ENCODE data around the gene MRTFA.
A peak's percentile ranks its signal among the peaks of the same experiment; 100 is the strongest.

MRTFA gene

DNA sequence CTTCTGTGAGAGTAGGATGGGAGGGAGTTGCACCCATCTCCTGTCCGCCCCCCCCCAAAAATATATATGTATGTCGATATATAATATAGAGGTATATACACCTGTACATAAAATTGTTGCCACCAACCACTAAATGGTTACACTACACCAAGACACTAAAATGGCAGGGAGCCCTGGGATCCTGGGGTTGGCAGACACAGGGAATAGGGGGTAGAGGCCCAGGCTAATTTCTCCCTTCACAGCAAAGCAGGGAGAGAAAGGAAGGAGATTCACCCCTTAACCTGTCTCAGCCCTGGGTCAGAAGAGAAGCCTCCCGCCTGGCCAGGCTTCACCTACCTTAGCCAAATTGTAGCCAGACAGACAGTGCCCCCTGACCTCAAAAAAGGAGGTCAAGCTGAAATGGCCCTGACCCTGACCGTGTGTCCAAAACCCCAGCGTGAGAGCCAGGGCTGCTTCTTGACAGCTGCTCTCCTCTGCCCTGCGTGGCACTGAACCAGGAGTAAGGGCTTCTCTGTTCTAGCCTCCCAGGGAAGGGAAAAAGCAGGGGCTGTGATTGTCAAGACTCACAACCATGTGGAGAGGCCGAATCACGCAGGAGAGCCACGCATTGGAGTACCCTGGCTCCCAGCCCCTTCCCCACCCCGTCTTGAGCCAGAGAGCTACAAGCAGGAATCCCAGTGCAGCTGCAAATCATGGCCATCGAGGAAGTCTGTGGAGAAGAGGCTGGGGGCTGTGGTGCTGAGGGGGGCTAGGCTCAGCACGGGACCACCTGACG, 225.6 kb downstream of the MRTFA start:
- DNase-seq (ENCODE audit: low read depth) = no peak

DNA sequence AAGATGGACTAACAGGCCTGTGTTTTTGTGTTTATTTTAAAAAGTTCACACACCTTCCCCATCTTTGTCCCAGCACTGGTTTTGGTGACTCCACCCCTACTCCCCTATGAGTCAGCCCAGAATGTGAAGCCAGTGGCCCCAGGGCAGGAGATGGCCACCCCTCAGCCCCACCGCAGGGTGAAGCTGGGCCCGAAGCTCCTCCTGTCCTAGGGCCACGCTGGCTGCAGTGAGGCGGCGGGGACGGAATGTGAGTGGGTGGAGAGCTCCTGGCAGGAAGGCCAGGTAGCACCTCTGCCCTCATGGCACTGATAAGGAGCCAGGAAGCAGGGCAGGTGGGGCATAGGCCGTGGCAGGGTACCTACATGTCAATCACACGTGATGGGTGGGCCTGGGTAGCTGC, 226.2 kb downstream of the MRTFA start:
- DNase-seq (ENCODE audit: low read depth) = no peak

DNA sequence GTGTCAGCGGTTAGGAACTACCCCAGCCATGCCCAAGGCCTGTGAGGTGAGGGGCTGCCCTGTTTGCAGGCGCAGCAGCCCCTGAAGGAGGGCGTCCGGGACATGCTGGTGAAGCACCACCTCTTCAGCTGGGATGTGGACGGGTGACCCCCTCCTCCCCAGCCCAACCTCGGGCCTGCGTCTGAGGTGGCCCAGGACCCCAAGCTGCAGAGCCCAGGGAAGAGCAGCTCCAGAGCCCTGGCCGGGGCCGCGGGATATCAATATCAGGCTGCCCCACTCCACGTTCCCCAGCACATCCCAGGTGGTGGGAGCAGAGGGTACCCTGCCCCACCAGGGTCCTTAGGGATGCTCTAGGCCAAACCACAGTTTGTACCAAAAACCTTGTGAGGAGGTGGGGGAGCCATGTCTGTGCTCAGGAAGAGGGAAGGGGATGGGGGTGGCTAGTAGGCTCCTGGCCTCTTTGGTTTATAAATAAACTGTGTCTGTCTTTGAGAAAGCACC, 226.9 kb downstream of the MRTFA start:
- DNase-seq (ENCODE audit: low read depth) = no peak

DNA sequence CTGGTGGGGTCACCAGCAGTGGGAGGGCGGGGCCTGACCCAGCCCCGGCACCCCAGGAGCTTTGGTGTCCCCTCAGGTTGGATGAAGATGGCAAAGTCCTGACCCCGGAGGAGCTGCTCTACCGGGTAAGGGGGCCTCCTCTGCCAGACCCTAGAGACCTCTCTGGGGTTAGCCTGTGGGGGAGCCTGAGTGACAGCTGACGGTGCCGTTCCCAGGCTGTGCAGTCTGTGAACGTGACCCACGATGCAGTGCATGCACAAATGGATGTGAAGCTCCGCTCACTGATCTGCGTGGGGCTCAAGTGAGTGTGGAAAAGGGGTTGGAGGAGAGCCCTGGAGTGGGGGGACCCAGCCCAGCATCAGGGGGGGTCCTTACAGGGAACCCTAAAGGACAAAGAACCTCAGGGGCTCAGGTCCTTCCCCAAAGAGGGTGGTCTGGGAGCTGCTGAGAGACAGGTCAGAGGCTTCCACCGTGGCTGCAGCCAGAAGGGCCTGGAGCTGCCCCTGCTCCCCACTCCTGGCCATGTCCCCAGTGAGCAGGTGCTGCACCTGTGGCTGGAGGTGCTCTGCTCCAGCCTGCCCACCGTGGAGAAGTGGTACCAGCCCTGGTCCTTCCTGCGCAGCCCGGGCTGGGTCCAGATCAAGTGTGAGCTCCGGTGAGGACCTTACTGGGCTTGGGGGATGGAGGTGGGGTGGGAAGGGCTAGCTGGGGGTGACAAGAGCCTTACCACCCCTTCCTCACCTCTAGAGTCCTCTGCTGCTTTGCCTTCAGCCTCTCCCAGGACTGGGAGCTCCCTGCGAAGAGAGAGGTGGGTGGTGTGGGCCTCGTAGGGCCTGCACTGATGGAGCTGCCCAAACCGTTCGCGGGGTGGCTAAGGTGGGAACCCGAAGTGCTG, 227.6 kb downstream of the MRTFA start:
- DNase-seq (ENCODE audit: low read depth) = no peak

DNA sequence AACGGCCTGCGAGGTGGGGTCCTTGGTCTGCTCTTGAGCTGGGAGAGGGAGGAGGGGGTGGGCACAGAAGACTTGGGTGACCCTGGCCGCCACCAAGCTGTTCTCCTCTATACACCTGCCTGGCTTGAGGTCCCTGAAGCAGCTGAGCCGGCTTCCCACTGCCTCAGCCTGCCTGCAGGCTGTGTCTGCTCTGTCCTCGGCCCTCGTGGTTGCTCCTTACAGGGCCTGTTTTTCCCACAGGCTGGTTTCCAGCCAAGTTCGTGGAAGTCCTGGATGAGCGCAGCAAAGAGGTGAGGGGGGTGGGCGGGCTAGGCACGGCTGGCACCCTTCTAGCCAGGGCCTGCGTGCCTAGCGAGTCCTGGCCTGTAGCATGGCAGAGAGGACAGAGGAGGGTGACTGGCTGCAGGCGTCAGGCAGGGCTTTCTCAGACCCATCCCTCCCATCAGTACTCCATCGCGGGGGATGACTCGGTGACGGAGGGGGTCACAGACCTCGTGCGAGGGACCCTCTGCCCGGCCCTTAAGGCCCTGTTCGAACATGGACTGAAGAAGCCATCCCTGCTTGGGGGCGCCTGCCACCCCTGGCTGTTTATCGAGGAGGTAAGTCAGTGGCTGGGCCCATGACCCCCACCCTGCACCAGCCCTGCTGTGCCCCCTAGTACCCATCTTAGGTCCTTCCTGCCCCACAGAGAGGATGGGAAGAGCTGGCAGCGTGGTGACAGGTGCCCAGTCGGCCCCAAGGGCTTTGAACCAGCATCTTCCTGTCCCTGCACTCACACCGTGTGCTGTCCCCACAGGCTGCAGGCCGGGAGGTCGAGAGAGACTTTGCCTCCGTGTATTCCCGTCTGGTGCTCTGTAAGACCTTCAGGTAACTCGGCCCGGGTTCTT, 228.4 kb downstream of the MRTFA start:
- no peak for DNase-seq (ENCODE audit: low read depth)

DNA sequence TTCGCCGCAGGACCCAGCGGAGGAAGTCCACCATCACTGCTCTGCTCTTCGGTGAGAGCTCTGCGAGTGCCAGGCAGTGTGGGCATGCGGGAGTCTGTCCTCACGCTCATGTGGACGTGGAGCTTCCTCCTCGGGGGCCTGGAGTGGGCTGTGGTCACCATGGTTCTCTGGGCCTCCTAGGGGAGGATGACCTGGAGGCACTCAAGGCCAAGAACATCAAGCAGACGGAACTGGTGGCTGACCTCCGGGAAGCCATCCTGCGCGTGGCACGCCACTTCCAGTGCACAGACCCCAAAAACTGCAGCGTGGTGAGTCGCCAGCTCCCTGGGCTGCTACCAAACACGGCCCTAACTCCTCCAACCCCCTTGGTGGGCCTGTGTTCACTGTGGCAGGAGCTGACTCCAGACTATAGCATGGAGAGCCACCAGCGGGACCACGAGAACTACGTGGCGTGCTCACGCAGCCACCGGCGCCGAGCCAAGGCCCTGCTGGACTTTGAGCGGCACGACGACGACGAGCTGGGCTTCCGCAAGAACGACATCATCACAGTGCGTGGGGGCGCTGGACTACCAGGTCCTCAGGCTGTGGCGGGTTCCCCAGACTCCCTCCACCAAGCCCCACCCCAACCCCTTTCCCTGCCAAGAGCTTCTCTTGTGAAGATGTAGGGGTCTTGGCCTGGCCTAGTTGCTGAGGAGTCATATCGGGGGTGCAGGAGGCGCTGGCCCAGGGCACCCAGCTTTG, 229.3 kb downstream of the MRTFA start:
- no peak for DNase-seq (ENCODE audit: low read depth)

DNA sequence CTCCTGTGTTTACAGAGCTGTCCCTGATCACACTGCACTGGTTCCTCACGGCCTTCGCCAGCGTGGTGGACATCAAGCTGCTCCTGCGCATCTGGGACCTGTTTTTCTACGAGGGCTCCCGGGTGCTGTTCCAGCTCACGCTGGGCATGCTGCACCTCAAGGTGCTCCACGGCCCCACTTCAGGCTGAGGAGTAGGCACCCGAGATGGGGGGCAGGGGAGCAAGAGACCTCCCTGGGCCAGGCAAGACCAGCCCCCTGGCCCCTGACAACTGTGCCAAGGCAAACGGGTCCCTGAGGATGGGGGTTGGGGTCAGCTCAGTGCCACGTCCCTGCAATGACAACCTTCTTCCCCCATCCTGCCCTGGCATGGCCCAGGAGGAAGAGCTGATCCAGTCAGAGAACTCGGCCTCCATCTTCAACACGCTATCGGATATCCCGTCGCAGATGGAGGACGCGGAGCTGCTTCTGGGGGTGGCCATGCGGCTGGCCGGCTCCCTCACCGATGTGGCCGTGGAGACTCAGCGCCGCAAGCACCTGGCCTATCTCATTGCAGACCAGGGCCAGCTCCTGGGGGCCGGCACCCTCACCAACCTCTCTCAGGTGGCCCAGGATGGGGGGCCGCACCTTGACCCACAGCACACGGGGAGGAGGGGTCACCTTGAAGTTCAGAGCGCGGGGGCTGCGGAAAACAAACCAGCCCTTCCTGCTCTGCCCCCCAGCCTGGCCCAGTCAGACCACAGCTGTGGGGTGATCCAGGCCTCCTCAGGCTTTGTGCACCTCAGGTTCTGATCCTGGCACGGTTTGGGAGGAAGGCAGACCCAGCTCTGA, 230.2 kb downstream of the MRTFA start:
- DNase-seq (ENCODE audit: low read depth) = no peak

DNA sequence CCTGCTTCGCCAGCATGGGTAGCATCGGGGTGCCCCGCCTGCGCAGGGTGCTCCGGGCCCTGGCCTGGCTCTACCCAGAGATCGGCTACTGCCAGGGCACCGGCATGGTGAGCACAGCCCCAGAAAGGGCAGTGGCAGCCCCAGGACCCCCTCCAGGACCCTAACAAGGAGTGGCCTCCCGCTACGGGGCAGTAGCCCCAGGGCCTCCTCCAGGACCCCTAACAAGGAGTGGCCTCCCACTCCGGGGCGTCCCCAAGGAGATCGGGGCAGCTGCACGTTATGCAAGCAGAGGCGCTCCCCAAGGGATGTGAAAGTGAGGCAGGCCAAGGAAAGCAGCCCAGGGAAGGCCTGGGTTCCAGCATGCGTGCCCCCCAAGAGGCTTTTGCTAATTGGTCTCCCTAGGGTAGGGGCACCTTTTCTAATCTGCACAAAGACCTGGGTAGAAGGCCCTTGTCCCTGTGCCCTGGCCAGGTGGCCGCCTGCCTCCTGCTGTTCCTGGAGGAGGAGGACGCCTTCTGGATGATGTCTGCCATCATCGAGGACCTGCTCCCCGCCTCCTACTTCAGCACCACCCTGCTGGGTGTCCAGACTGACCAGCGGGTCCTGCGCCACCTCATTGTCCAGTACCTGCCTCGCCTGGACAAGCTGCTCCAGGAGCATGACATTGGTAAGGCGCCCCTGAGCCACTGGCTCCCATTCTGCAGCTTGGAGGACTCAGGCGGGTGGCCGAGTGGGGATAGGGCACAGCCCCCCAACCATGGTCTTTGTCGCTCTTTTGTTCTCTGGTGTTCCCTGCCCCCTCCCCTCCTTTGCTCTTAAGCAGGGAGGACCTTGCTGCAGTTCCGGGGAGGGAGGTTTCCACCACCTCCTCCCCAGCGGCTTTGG, 231.1 kb downstream of the MRTFA start:
- DNase-seq (ENCODE audit: low read depth) = no peak

DNA sequence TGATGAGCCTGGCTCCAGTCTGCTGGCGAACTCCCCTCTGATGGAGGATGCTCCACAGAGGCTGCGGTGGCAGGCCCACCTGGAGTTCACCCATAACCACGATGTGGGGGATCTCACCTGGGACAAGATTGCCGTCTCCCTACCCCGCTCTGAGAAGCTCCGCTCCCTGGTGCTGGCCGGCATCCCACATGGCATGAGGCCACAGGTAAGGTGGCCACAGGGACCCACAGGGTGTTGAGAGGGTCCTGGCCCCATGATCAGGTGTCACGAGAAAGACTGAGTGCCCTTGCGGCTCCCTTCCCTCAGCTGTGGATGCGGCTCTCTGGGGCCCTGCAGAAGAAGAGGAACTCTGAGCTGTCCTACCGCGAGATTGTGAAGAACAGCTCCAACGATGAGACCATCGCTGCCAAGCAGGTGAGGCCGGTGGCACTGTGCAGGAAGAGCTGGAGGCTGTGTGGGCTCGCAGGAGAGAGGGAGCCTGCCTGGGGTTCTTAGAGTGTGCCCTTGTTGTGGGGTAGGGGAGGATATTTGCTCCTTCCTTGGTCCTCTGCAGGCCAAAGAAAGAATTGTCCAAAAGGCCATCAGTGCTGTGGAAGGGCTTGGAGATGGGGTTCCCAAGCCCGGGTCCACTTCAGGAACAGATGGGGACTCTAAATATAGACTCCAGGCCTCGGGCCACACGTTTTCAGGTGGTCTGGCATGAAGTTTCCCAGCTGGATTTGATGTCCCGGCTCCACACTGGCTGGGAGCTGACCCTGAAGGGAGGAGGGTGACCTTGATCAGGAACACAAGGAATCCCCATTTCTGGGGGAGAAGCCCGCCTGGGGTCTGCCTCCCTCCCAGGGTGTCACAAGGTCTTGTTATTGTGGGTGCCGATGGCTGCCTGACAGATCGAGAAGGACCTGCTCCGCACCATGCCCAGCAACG, 232.0 kb downstream of the MRTFA start:
- DNase-seq (ENCODE audit: low read depth) = no peak

DNA sequence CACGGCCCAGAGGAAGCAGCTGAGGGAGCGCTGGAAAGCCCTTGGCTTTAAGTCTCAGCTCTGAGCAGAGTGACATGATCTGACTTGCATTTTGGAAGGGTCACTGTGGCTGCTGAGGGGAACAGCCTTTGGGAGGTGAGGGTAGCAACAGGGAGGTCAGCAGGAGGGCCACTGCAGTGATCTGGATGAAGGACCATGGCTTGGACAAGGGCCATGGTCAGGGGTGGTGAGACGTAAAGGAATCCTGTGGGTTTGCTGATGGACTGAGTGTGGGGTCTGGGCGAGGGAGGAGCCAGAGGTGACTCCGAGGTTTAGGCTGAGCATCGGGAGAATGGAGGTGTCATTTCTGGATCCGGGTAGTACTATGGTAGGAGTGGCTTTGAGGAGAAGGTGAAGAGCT, 232.9 kb downstream of the MRTFA start:
- no peak for DNase-seq (ENCODE audit: low read depth)

DNA sequence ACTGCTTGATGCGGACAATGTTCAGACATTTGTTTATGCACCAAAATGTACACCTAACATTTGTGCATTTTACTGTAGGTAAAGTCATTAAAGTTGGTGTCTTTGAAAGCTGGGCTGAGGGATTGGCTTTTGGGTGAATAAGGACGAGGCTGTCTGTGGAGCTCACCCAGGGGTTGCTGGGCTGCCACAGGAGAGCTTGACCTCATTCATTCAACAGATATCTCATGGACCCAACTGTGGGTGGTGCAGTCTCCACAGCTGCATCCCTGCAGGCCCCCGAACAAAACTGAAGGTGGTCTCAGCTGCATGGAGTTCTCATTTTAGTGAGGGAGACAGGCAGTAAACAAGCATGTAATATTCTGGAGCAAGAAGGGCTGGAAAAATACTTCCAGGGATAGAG, 233.4 kb downstream of the MRTFA start:
- DNase-seq (ENCODE audit: low read depth) = no peak

DNA sequence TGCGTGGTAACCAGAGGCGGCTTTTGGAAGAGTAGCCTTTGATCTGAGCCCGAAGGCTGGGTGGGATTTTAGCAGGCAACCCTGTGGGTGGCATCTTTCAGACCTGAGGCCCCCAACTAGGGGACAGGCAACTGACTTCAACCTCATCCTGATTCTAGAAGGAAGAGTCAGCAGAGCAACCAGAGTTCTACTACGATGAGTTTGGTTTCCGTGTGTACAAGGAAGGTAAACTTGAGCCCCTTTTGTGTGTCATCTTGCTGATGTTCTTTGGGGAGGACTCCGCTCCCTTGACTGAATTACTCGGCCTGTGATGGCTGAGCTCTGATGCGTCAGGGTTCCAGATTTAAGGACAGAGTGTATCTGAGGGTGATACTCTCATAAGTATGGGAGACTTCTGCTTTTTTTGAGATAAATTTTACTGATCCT, 234.5 kb downstream of the MRTFA start:
- DNase-seq (ENCODE audit: low read depth) = no peak

DNA sequence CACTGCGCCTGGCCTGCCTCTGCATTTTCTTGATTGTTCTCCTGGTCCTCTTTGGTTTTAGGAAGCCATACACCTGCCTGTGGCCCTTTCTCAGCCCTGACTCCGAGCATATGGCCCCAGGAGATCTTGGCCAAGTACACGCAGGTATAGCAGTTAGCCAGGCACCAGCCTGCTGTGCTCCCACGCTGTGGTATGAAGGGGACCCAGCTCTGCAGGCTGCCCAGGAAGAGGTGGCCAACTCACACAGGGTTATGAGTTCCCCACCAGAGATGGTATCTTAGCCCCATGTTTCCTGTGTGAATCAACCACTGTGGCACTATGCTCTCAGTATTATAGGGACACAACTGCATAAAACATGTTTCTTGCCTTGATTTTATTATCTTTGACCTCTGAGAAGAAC, 235.0 kb downstream of the MRTFA start:
- DNase-seq (ENCODE audit: low read depth) = peak; percentile 19

DNA sequence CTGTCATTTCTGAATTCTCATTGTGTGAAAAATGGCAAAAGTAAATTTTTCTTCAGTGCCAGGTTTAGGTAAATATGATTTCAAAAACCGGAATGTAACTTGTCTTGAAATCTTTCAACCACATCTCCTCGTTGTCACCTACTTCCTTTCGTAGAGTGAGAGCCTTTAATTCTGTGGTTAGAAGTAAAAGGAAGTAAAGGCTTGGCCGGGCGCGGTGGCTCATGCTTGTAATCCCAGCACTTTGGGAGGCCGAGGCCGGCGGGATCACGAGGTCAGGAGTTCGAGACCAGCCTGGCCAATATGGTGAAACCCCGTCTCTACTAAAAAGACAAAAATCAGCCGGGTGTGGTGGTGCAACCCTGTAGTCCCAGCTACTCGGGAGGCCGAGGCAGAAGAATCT, 236.4 kb downstream of the MRTFA start:
- no peak for DNase-seq (ENCODE audit: low read depth)

DNA sequence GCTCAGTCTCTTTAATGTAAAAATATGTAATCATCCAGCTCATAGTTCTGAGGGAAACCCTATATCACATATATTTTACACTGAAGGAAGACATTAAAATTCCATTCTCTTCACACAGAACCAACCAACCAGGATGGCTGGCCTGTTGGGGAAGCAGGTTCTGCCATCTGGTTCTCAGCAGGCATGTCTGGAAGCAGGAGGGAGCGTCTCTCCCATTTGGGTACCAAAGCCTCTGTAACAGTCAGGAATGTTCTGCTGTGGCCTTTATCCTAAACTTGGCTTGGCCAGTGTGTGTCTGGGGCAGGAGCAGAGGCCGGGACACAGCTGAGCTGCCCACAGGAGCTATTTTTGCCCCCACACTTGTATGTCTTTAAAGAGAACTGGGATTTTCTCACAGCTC, 236.9 kb downstream of the MRTFA start:
- DNase-seq (ENCODE audit: low read depth) = no peak

DNA sequence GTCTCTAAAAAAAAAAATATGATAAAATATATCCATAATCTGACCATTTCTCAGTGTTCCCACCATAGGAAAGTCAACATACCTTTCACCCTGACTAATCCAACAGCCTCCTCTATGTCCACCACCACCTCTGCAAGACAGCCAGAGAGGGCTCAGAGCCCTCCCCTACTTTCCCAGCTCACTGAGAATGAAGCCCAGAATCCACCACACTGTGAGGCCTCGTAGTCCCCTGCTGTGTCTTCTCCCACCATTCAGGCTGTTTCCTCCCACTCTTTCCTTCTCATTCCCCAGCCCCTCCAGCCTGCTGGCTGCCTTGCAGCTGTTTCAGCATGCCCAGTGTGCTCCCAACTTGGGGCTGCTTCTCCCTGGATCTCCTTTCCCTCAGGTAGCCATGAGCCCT, 239.1 kb downstream of the MRTFA start:
- DNase-seq (ENCODE audit: low read depth) = no peak

DNA sequence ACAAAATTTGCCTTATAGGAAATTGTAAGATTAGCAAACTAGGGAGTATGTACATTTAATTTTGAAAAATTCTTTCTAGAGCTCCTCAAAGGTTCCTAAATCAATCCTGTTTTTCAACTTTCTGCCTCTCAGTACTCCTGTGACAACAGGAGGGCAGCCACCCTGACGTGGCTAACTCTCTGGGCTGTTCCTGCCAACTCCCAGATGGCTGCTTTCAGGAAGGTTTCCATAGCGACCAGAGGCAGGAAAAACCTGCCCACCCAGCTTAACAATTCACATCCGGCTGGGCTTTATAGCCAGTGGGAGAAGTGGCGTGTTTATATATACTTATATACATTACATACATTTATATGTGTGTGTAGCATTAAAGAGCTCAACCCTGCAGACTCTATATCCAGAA, 239.6 kb downstream of the MRTFA start:
- no peak for DNase-seq (ENCODE audit: low read depth)

DNA sequence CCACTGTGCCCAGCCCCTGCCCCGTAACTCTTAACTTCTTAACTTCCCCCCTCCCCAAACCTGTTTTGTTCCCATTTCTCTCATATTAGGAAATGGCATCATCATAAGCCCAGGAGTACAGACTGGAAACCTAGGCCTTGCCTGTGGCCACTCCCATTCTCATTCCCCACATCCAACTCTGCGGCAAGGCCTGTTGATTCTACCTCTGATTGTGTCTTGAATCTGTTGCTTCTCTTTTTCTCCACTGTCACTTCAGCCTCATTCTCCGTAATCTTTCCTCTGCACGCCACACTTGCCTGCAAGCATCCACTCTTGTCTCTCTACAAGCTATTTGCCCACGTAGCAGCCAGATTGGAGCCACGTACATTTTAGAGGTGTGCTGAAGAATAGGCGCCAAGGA, 240.9 kb downstream of the MRTFA start:
- DNase-seq (ENCODE audit: low read depth) = no peak

All from stimulated activated CD4-positive, alpha-beta T cell treated with anti-CD3 and anti-CD28 coated beads, Interleukin-2, amount 100 ng/mL, for 4 hours (primary cell).